Colonic mucosa (tissue), 4 donors: ENCODE results near the gene BTBD6. TPM values are rescaled to one million over a fixed set of nuclear protein-coding genes. Genes with fewer than 3 reads are reported as not detected.

Experiments used
- DNase-seq: peaks from one replicate; pipeline ENCODE4 v3.0.0-alpha.2; 2020
- H3K27ac ChIP-seq: fragments of 200-600 bp; one replicate; pipeline ENCODE4 v1.8.0; 2021
- H3K27me3 ChIP-seq: fragments of 200-600 bp; one replicate; pipeline ENCODE4 v1.8.0; 2021
- H3K36me3 ChIP-seq: fragments of 200-600 bp; one replicate; pipeline ENCODE4 v1.8.0; 2021
- H3K4me1 ChIP-seq: fragments of 200-600 bp; one replicate; pipeline ENCODE4 v1.8.0; 2021; ENCODE audit warnings: mild to moderate bottlenecking
- H3K4me3 ChIP-seq: fragments of 200-600 bp; one replicate; pipeline ENCODE4 v1.8.0; 2021
- H3K9ac ChIP-seq, 2 donors: one replicate each; pipeline ENCODE4 v1.7.0; 2013; ENCODE audit warnings: control low read depth in 2 of 2, low read depth in 2 of 2, low read length in 2 of 2
- H3K9me3 ChIP-seq: fragments of 200-600 bp; one replicate; pipeline ENCODE4 v1.8.0; 2021
- CTCF ChIP-seq: fragments of 200-600 bp; IDR thresholded peaks from one replicate; pipeline ENCODE4 v1.8.0; 2022; ENCODE audit warnings: antibody characterized with exemption, mild to moderate bottlenecking
- intact Hi-C: fragments of 100-400 bp; cut with DNase I; formaldehyde crosslinking; loops from one replicate; pipeline ENCODE4 v1.14.1; 2022
- total RNA-seq, 2 donors: library from RNA; stranded (reverse); fragmentation: NEBNext Ultra II Directional in 1 of 2; extraction: Animal tissue kit (Norgen Biotek cat#: 25700) in 1 of 2; gene quantifications; one replicate each; pipeline ENCODE4 v1.2.1, GENCODE V29; 2021
- donor health status: healthy.
- donor health status: DM: no; HTN: no; CAD: no.
- donor health status: DM: no; HTN: no; CAD: no.

Gene BTBD6
- total RNA-seq, 2 donors from 2014 or later = 56.9 to 66.0 TPM

GRCh38 chr14:105280525-105280924, 32.2 kb downstream of the BTBD6 start:
- Histone ChIP-seq H3K27ac (no peak overlapping the region), H3K27me3 (no peaks in the 10 kb centered on the region), H3K9ac (peak overlapping the region in 1 of 2 donors; percentile 19), H3K36me3 (no peaks in the 10 kb centered on the region), H3K9me3 (no peaks in the 10 kb centered on the region), H3K4me3 (no peak overlapping the region), H3K4me1 (no peaks in the 10 kb centered on the region)
- TF ChIP-seq CTCF = no peak
- intact Hi-C loops = loop anchor here (10.0 kb wide), 2 partner anchors 74 to 186 kb away; no protein-coding TSS in a partner anchor
- DNase-seq = no peak

GRCh38 chr14:105281371-105282097, 33.2 kb downstream of the BTBD6 start:
- H3K9me3 ChIP-seq = no peaks in the 10 kb centered on the region
- H3K9ac ChIP-seq = no peak overlapping the region
- peak; percentile 42 for TF ChIP-seq CTCF
- H3K4me3 ChIP-seq = no peak overlapping the region
- no peak for DNase-seq
- no peaks in the 10 kb centered on the region for H3K4me1 ChIP-seq
- no peaks in the 10 kb centered on the region for H3K27me3 ChIP-seq
- no peak overlapping the region for H3K27ac ChIP-seq
- intact Hi-C loops = loop anchor here (2.0 to 10.0 kb wide), 3 partner anchors 73 to 187 kb away; no protein-coding TSS in a partner anchor
- no peaks in the 10 kb centered on the region for H3K36me3 ChIP-seq

GRCh38 chr14:105282098-105282725, 33.9 kb downstream of the BTBD6 start:
- intact Hi-C loops = loop anchor here (2.0 to 10.0 kb wide), 3 partner anchors 73 to 187 kb away; no protein-coding TSS in a partner anchor
- no peaks in the 10 kb centered on the region for H3K36me3 ChIP-seq
- DNase-seq = no peak
- no peak overlapping the region for H3K4me3 ChIP-seq
- no peaks in the 10 kb centered on the region for H3K9me3 ChIP-seq
- no peak for TF ChIP-seq CTCF
- H3K27ac ChIP-seq = no peak overlapping the region
- H3K4me1 ChIP-seq = no peaks in the 10 kb centered on the region
- H3K27me3 ChIP-seq = no peaks in the 10 kb centered on the region
- no peak overlapping the region for H3K9ac ChIP-seq

- H3K27ac ChIP-seq = no peak overlapping the region
- no peak overlapping the region for H3K4me3 ChIP-seq
- H3K27me3 ChIP-seq = no peaks in the 10 kb centered on the region
- H3K9me3 ChIP-seq = no peaks in the 10 kb centered on the region
- no peaks in the 10 kb centered on the region for H3K36me3 ChIP-seq
- no peak overlapping the region for H3K9ac ChIP-seq
- H3K4me1 ChIP-seq = no peaks in the 10 kb centered on the region
- TF ChIP-seq CTCF = no peak
- intact Hi-C loops = loop anchor here (2.0 to 10.0 kb wide), 3 partner anchors 72 to 188 kb away; no protein-coding TSS in a partner anchor
- no peak for DNase-seq
Measured at GRCh38 chr14:105283028-105283427, 34.7 kb downstream of the BTBD6 start.

GRCh38 chr14:105283899-105284298, 35.6 kb downstream of the BTBD6 start:
- H3K27ac ChIP-seq = no peak overlapping the region
- no peaks in the 10 kb centered on the region for H3K27me3 ChIP-seq
- intact Hi-C loops = loop anchor here (2.0 to 10.0 kb wide), 3 partner anchors 71 to 189 kb away; no protein-coding TSS in a partner anchor
- no peaks in the 10 kb centered on the region for H3K36me3 ChIP-seq
- H3K9me3 ChIP-seq = no peaks in the 10 kb centered on the region
- no peak for TF ChIP-seq CTCF
- no peak for DNase-seq
- H3K9ac ChIP-seq = no peak overlapping the region
- H3K4me3 ChIP-seq = no peak overlapping the region
- no peaks in the 10 kb centered on the region for H3K4me1 ChIP-seq
